Psoas muscle (tissue), 8 donors: ENCODE data around the gene PCDH19. TPM values are rescaled to one million over a fixed set of nuclear protein-coding genes. Genes with fewer than 3 reads are reported as not detected.

Experiments
- ATAC-seq, 4 donors: fragments of 200-7000 bp; cut with Tn5 transposase; one replicate each; pipeline ENCODE4 v1.9.1; 2020; ENCODE audit warnings: moderate library complexity in 3 of 4, mild to moderate bottlenecking in 2 of 4
- DNase-seq, 2 donors: peaks; one replicate each; pipeline ENCODE4 v3.0.0-alpha.2; 2020
- H3K27ac ChIP-seq: fragments of 200-600 bp; one replicate; pipeline ENCODE4 v1.8.0; 2022
- H3K27me3 ChIP-seq, 3 donors: fragments of 200-600 bp in 1 of 3; one replicate each; pipeline versions ENCODE4 v1.6.1 to v1.8.0; 2013 to 2022; ENCODE audit warnings: low read length in 2 of 3, mild to moderate bottlenecking in 2 of 3, moderate library complexity in 1 of 3; ENCODE audit not compliant: insufficient read depth in 3 of 3
- H3K36me3 ChIP-seq, 2 donors: fragments of 200-600 bp in 1 of 2; one replicate each; pipeline versions ENCODE4 v1.6.1 to v1.8.0; 2013 to 2022; ENCODE audit warnings: low read depth in 1 of 2, mild to moderate bottlenecking in 1 of 2, moderate library complexity in 1 of 2; ENCODE audit not compliant: insufficient read depth in 1 of 2
- H3K4me1 ChIP-seq: fragments of 200-600 bp; one replicate; pipeline ENCODE4 v1.8.0; 2022
- H3K4me3 ChIP-seq: fragments of 200-600 bp; one replicate; pipeline ENCODE4 v1.8.0; 2022; ENCODE audit warnings: mild to moderate bottlenecking
- H3K9me3 ChIP-seq: fragments of 200-600 bp; one replicate; pipeline ENCODE4 v1.8.0; 2022
- WGBS, 3 donors: extraction: QIAGEN DNeasy Blood & Tissue Kit; methylation state at CpG; one replicate each; pipeline versions ENCODE4 v1.1.6 to v1.1.7; 2013; 5-methylcytosine and 5-hydroxymethylcytosine counted together
- intact Hi-C, 2 donors: fragments of 100-400 bp; cut with DNase I; formaldehyde crosslinking; loops; one replicate each; pipeline versions ENCODE4 v1.11.0 to v1.14.2; 2022
- polyA plus RNA-seq, 3 donors: library from polyadenylated mRNA; stranded (reverse); fragments of 200-250 nt; gene quantifications; one replicate each; pipeline ENCODE4 v1.2.3, GENCODE V29; 2013
- total RNA-seq, 4 donors: library from RNA; stranded (reverse); fragmentation: NEBNext Ultra II Directional in 2 of 4; extraction: Animal tissue kit (Norgen Biotek cat#: 25700) in 2 of 4; gene quantifications; one replicate each; pipeline versions ENCODE4 v1.2.1 to v1.2.4, GENCODE V29; 2021 to 2023
- TF ChIP-seq, protein P1 (sequence below): fragments of 200-600 bp; IDR thresholded peaks from one replicate; pipeline ENCODE4 v1.8.0; 2022; ENCODE audit warnings: antibody characterized with exemption
- donor health status: healthy with polysubstance abuse.
- donor health status: DM: no; HTN: no; CAD: no; lungs with moderate emphysema.
- donor health status: Bipolar disorder and iron deficiency.
- donor health status: healthy.
- donor health status: DM: yes; HTN: yes; CAD: no.
- donor health status: DM: no; HTN: no; CAD: no.
- donor health status: DM: no; HTN: no; CAD: no.
- donor health status: DM: yes; HTN: yes; CAD: no.

The PCDH19 gene
- total and polyA plus RNA-seq, 7 donors, result 0.13 to 1.2 (median 0.40) TPM

DNA sequence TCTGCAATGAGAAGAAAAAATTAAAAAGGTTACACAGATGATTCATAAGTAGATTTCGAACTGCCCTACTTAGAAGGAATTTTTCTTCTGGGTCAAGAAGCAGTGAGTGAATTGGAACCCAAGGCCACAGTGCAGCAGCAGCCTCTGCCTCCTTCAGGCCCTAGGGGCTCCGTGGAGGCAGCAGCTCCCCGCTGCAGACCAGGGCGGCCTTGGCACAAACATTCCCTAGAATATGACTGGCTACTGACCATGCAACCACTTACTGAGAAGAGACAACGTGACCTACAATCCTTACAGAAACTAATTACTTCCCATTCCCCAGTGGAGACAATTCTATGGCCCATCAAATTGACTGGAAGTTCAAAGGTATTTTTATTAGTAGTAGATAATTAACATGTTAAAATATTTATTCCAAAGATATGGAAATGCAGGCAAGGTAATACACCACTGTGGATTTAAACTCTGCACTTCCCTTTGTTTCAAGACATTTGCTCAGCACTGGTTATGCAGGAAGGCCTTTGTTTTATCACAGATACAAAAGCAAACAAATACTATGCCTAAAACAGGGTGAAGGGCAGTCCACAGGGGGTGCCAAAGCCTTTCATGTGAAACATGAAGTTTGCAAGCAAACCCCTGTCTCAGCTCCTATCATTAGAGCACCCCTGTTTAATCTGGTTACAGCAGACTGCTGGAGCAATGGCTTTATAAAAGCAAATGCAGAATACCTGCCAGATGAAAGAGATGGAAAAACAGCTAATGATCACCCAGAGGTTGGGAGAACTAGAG is 59.2 kb downstream of the PCDH19 start:
- no peak overlapping the region for H3K4me3 ChIP-seq
- ATAC-seq (no peak), DNase-seq (no peak)
- H3K4me1 ChIP-seq, result no peaks in the 10 kb centered on the region
- no peaks in the 10 kb centered on the region for H3K9me3 ChIP-seq
- no peak overlapping the region for H3K27ac ChIP-seq
- intact Hi-C loops, result no loop called here
- H3K27me3 ChIP-seq, result peaks cover 0 to 22% (median 0%) of the 10 kb centered on the region in 3 donors
- H3K36me3 ChIP-seq, result no peaks in the 10 kb centered on the region
- WGBS, 3 donors, result 36 to 78% (median 78%) methylated on average over 5 of the region's 5 CpGs
- TF ChIP-seq, protein P1, sequence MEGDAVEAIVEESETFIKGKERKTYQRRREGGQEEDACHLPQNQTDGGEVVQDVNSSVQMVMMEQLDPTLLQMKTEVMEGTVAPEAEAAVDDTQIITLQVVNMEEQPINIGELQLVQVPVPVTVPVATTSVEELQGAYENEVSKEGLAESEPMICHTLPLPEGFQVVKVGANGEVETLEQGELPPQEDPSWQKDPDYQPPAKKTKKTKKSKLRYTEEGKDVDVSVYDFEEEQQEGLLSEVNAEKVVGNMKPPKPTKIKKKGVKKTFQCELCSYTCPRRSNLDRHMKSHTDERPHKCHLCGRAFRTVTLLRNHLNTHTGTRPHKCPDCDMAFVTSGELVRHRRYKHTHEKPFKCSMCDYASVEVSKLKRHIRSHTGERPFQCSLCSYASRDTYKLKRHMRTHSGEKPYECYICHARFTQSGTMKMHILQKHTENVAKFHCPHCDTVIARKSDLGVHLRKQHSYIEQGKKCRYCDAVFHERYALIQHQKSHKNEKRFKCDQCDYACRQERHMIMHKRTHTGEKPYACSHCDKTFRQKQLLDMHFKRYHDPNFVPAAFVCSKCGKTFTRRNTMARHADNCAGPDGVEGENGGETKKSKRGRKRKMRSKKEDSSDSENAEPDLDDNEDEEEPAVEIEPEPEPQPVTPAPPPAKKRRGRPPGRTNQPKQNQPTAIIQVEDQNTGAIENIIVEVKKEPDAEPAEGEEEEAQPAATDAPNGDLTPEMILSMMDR, result no peak

DNA sequence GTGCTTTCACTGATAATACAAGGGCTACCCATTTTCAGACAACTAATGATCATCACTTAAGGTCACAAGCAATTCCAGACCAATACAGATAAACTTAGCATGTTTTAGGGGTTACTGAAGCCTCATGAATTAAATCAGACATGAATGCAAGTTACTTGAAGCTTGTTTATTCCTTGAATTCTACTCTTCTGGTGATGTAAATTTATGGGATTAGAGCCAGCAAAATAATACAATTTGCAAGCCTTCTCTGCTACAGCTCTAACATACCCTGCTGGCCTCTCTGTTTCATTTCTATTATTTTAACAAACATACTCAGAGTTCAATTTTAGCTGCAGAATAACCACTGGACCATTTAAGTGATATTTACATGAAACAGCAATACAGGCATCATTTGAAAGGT is 60.7 kb downstream of the PCDH19 start:
- ATAC-seq (no peak), DNase-seq (no peak)
- H3K27ac ChIP-seq, result no peak overlapping the region
- H3K9me3 ChIP-seq, result no peaks in the 10 kb centered on the region
- peaks cover 0 to 27% (median 0%) of the 10 kb centered on the region in 3 donors for H3K27me3 ChIP-seq
- H3K36me3 ChIP-seq, result no peaks in the 10 kb centered on the region
- intact Hi-C loops, result no loop called here
- H3K4me3 ChIP-seq, result no peak overlapping the region
- TF ChIP-seq, protein P1, result no peak
- H3K4me1 ChIP-seq, result no peaks in the 10 kb centered on the region

- no peak for ATAC-seq
- WGBS, 3 donors, result 30 to 43% (median 38%) methylated on average over 4 of the region's 4 CpGs
Observed at GRCh38 chrX:100341142-100341510, 68.9 kb downstream of the PCDH19 start.

GRCh38 chrX:100340491-100341141 is 69.5 kb downstream of the PCDH19 start:
- H3K4me3 ChIP-seq, result no peak overlapping the region
- TF ChIP-seq, protein P1, result no peak
- no peak for DNase-seq
- no peaks in the 10 kb centered on the region for H3K9me3 ChIP-seq
- ATAC-seq, result no peak
- H3K27ac ChIP-seq, result no peak overlapping the region
- peaks cover 0 to 19% (median 0%) of the 10 kb centered on the region in 3 donors for H3K27me3 ChIP-seq
- H3K4me1 ChIP-seq, result no peaks in the 10 kb centered on the region
- no peaks in the 10 kb centered on the region for H3K36me3 ChIP-seq
- intact Hi-C loops, result no loop called here

More at GRCh38 chrX:100341142-100341510, 68.9 kb downstream of the PCDH19 start:
- TF ChIP-seq, protein P1, result no peak
- Histone ChIP-seq H3K36me3 (no peaks in the 10 kb centered on the region), H3K4me3 (no peak overlapping the region), H3K4me1 (no peaks in the 10 kb centered on the region), H3K27me3 (peaks cover 0 to 19% (median 0%) of the 10 kb centered on the region in 3 donors), H3K27ac (no peak overlapping the region), H3K9me3 (no peaks in the 10 kb centered on the region)
- DNase-seq, result no peak
- intact Hi-C loops, result no loop called here
